Trophoblast cell (in vitro differentiated cells and primary cell): ENCODE data around the gene HSPA1A.
A peak's percentile ranks its signal among the peaks of the same experiment; 100 is the strongest.
"Not testable (repeated sequence)": the region's sequence is repeated elsewhere in the genome, so short reads cannot be mapped to it uniquely, and the experiment has no call there.

Experiments used
- DNase-seq, 2 donors: peaks; one replicate each; pipeline ENCODE4 v3.0.0-alpha.2; 2016
- H2AFZ ChIP-seq: 2 replicates; pipeline ENCODE4 v1.6.1; 2013; ENCODE audit warnings: low read length, moderate library complexity, mild to moderate bottlenecking; ENCODE audit not compliant: insufficient read depth, poor library complexity
- H2AK5ac ChIP-seq: 2 replicates; pipeline ENCODE4 v1.6.1; 2013; ENCODE audit warnings: mild to moderate bottlenecking, low read length
- H2BK120ac ChIP-seq: 2 replicates; pipeline ENCODE4 v1.6.1; 2013; ENCODE audit warnings: low read length, mild to moderate bottlenecking, moderate library complexity; ENCODE audit not compliant: insufficient read depth, poor library complexity
- H2BK12ac ChIP-seq: 2 replicates; pipeline ENCODE4 v1.6.1; 2013; ENCODE audit warnings: mild to moderate bottlenecking, low read length, moderate library complexity
- H2BK5ac ChIP-seq: 2 replicates; pipeline ENCODE4 v1.6.1; 2013; ENCODE audit warnings: low read length, low read depth, moderate library complexity, mild to moderate bottlenecking; ENCODE audit not compliant: poor library complexity
- H3K14ac ChIP-seq: 2 replicates; pipeline ENCODE4 v1.6.1; 2013; ENCODE audit warnings: mild to moderate bottlenecking, low read length
- H3K18ac ChIP-seq: 2 replicates; pipeline ENCODE4 v1.6.1; 2013; ENCODE audit warnings: mild to moderate bottlenecking, low read length
- H3K23ac ChIP-seq: 2 replicates; pipeline ENCODE4 v1.6.1; 2013; ENCODE audit warnings: low read length
- H3K27ac ChIP-seq: 2 replicates; pipeline ENCODE4 v1.5.1; 2013; ENCODE audit warnings: low read depth, mild to moderate bottlenecking, inconsistent platforms, low read length, moderate library complexity
- H3K27me3 ChIP-seq: 2 replicates; pipeline ENCODE4 v1.6.1; 2013; ENCODE audit warnings: inconsistent platforms, mild to moderate bottlenecking, low read length, moderate library complexity; ENCODE audit not compliant: insufficient read depth
- H3K36me3 ChIP-seq, 2 experiments: 1 replicate in 1 of 2; 2 replicates in 1 of 2; pipeline ENCODE4 v1.6.1; 2013; ENCODE audit warnings: low read length in 2 of 2, mild to moderate bottlenecking in 2 of 2, moderate library complexity in 1 of 2; ENCODE audit not compliant: insufficient read depth in 2 of 2, control insufficient read depth in 1 of 2
- H3K4ac ChIP-seq: 2 replicates; pipeline ENCODE4 v1.6.1; 2013; ENCODE audit warnings: low read depth, mild to moderate bottlenecking, low read length, moderate library complexity
- H3K4me1 ChIP-seq, 2 experiments: 1 replicate in 1 of 2; 2 replicates in 1 of 2; pipeline ENCODE4 v1.6.1; 2013; ENCODE audit warnings: low read length in 2 of 2, mild to moderate bottlenecking in 2 of 2, moderate library complexity in 1 of 2; ENCODE audit not compliant: insufficient read depth in 2 of 2, control insufficient read depth in 1 of 2
- H3K4me2 ChIP-seq: 2 replicates; pipeline ENCODE4 v1.6.1; 2013; ENCODE audit warnings: inconsistent platforms, mild to moderate bottlenecking, low read length, moderate library complexity
- H3K4me3 ChIP-seq: 2 replicates; pipeline ENCODE4 v1.5.1; 2013; ENCODE audit warnings: mild to moderate bottlenecking, low read depth, low read length, inconsistent platforms
- H3K79me1 ChIP-seq: one replicate; pipeline ENCODE4 v1.6.1; 2013; ENCODE audit warnings: low read length
- H3K79me2 ChIP-seq: 2 replicates; pipeline ENCODE4 v1.6.1; 2013; ENCODE audit warnings: low read length, mild to moderate bottlenecking; ENCODE audit not compliant: control insufficient read depth, insufficient read depth, poor library complexity
- H3K9ac ChIP-seq: 2 replicates; pipeline ENCODE4 v1.6.1; 2013; ENCODE audit warnings: mild to moderate bottlenecking, low read length
- H3K9me3 ChIP-seq: 2 replicates; pipeline ENCODE4 v1.6.1; 2013; ENCODE audit warnings: low read depth, mild to moderate bottlenecking, control low read depth, inconsistent platforms, low read length; ENCODE audit not compliant: insufficient read depth
- H4K12ac ChIP-seq: 2 replicates; pipeline ENCODE4 v1.6.1; 2013; ENCODE audit warnings: low read depth, mild to moderate bottlenecking, low read length, moderate library complexity
- H4K8ac ChIP-seq: 2 replicates; pipeline ENCODE4 v1.6.1; 2013; ENCODE audit warnings: low read depth, mild to moderate bottlenecking, low read length, moderate library complexity
- H4K91ac ChIP-seq: one replicate; pipeline ENCODE4 v1.6.1; 2013; ENCODE audit warnings: low read depth, mild to moderate bottlenecking, low read length, moderate library complexity
- WGBS: extraction: QIAGEN DNeasy Blood & Tissue Kit; methylation state at CpG from one replicate; pipeline ENCODE4 v1.1.7; 2013; ENCODE audit warnings: missing lambda C conversion rate; ENCODE audit not compliant: insufficient read length, insufficient coverage; ENCODE audit errors: extremely low coverage; 5-methylcytosine and 5-hydroxymethylcytosine counted together

HSPA1A gene

GRCh38 chr6:31813465-31813849 is 1.9 kb upstream of the HSPA1A start:
- Histone ChIP-seq H3K18ac (no peak overlapping the region), H3K9ac (no peak overlapping the region), H3K27me3 (no peaks in the 10 kb centered on the region), H2AFZ (no peak overlapping the region), H3K14ac (no peak overlapping the region), H4K8ac (peak overlapping the region; percentile 4), H3K4me3 (no peak overlapping the region), H3K4ac (no peak overlapping the region), H2BK120ac (no peak overlapping the region), H2BK12ac (no peak overlapping the region), H2AK5ac (no peak overlapping the region), H3K27ac (peak overlapping the region; percentile 68), H3K9me3 (peaks cover 1% of the 10 kb centered on the region), H4K91ac (peak overlapping the region; percentile 35), H3K4me1 (peaks cover 6 to 8% of the 10 kb centered on the region in 2 experiments), H4K12ac (no peak overlapping the region), H2BK5ac (no peak overlapping the region), H3K23ac (no peak overlapping the region), H3K4me2 (peak overlapping the region; percentile 41), H3K36me3 (no peaks in the 10 kb centered on the region), H3K79me2 (no peaks in the 10 kb centered on the region), H3K79me1 (peaks cover 9% of the 10 kb centered on the region)
- no peak for DNase-seq
- WGBS = no CpG with 5 or more reads among the region's 7 CpGs

- Histone ChIP-seq H4K8ac (peak overlapping the region; percentile 68), H3K79me2 (no peaks in the 10 kb centered on the region), H3K4me2 (peak overlapping the region; percentile 65), H3K9ac (peak overlapping the region; percentile 64), H3K27me3 (no peaks in the 10 kb centered on the region), H3K4me3 (peak overlapping the region; percentile 25), H3K14ac (peak overlapping the region; percentile 55), H3K27ac (peak overlapping the region; percentile 99), H3K79me1 (peaks cover 9% of the 10 kb centered on the region), H2BK120ac (peak overlapping the region; percentile 36), H2AK5ac (no peak overlapping the region), H3K18ac (peak overlapping the region; percentile 33), H2AFZ (no peak overlapping the region), H3K4ac (peak overlapping the region; percentile 16), H4K91ac (peak overlapping the region; percentile 89), H2BK5ac (peak overlapping the region; percentile 78), H4K12ac (no peak overlapping the region), H3K36me3 (no peaks in the 10 kb centered on the region), H3K9me3 (peaks cover 1% of the 10 kb centered on the region), H3K23ac (no peak overlapping the region), H3K4me1 (peaks cover 6 to 8% of the 10 kb centered on the region in 2 experiments), H2BK12ac (no peak overlapping the region)
- peak; percentile 93 to 94 for DNase-seq
- no CpG with 5 or more reads among the region's 13 CpGs for WGBS
Measured at GRCh38 chr6:31814677-31815024, 692 bp upstream of the HSPA1A start.

DNA sequence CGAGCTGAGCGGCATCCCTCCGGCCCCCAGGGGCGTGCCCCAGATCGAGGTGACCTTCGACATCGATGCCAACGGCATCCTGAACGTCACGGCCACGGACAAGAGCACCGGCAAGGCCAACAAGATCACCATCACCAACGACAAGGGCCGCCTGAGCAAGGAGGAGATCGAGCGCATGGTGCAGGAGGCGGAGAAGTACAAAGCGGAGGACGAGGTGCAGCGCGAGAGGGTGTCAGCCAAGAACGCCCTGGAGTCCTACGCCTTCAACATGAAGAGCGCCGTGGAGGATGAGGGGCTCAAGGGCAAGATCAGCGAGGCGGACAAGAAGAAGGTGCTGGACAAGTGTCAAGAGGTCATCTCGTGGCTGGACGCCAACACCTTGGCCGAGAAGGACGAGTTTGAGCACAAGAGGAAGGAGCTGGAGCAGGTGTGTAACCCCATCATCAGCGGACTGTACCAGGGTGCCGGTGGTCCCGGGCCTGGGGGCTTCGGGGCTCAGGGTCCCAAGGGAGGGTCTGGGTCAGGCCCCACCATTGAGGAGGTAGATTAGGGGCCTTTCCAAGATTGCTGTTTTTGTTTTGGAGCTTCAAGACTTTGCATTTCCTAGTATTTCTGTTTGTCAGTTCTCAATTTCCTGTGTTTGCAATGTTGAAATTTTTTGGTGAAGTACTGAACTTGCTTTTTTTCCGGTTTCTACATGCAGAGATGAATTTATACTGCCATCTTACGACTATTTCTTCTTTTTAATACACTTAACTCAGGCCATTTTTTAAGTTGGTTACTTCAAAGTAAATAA is 2.0 kb downstream of the HSPA1A start:
- H3K23ac ChIP-seq, H3K79me2 ChIP-seq, H3K27ac ChIP-seq, H2AK5ac ChIP-seq, H3K4me3 ChIP-seq, H4K91ac ChIP-seq, H3K27me3 ChIP-seq, H2BK120ac ChIP-seq, H2AFZ ChIP-seq, H4K12ac ChIP-seq, H3K36me3 ChIP-seq, H3K9ac ChIP-seq, H3K9me3 ChIP-seq, H4K8ac ChIP-seq, H3K18ac ChIP-seq, H3K4ac ChIP-seq, H2BK12ac ChIP-seq, H2BK5ac ChIP-seq, H3K14ac ChIP-seq, DNase-seq: not testable (repeated sequence)
- Histone ChIP-seq H3K79me1 (peaks cover 19% of the 10 kb centered on the region), H3K4me2 (peak overlapping the region; percentile 36), H3K4me1 (peaks cover 8 to 10% of the 10 kb centered on the region in 2 experiments)
- WGBS = no CpG with 5 or more reads among the region's 37 CpGs

- WGBS = no CpG with 5 or more reads among the region's 8 CpGs
- not testable (repeated sequence) for H3K9me3 ChIP-seq, H3K18ac ChIP-seq, H3K4me3 ChIP-seq, H3K36me3 ChIP-seq, H4K12ac ChIP-seq, H2AK5ac ChIP-seq, H3K4ac ChIP-seq, H2AFZ ChIP-seq, H3K23ac ChIP-seq, H3K9ac ChIP-seq, H2BK5ac ChIP-seq, H3K27me3 ChIP-seq, H2BK120ac ChIP-seq, H4K8ac ChIP-seq, H3K27ac ChIP-seq, H3K4me2 ChIP-seq, H2BK12ac ChIP-seq, H4K91ac ChIP-seq, H3K14ac ChIP-seq, H3K79me2 ChIP-seq
- DNase-seq = peak in 1 of 2 donors; percentile 14
- H3K4me1 ChIP-seq = peaks cover 8 to 12% of the 10 kb centered on the region in 2 experiments
- H3K79me1 ChIP-seq = peaks cover 22% of the 10 kb centered on the region
Measured at GRCh38 chr6:31817929-31818511, 2.7 kb downstream of the HSPA1A start.
